Heart left ventricle (tissue), 13 donors: ENCODE measurements around the gene NR5A2.

Source experiments
- POLR2A ChIP-seq, 2 donors: fragments of 450-650 bp; IDR thresholded peaks; one replicate each; pipeline ENCODE4 v1.6.1; 2017; ENCODE audit warnings: antibody characterized with exemption in 2 of 2, mild to moderate bottlenecking in 2 of 2, moderate library complexity in 2 of 2
- TF ChIP-seq, protein P1 (sequence below), 12 donors: fragments of 200-600 bp; sonication (generic) in 4 of 12; IDR thresholded peaks; one replicate each; pipeline versions ENCODE4 v1.5.0 to v1.8.0; 2018 to 2022; ENCODE audit warnings: antibody characterized with exemption in 12 of 12, mild to moderate bottlenecking in 5 of 12
- donor health status: ischemic (EF 13 %, LVEDD 7.1; RV severe dilation, severe dysfunction).
- donor health status: DM: no; HTN: yes; CAD: no.
- donor health status: DM: no; HTN: no; CAD: no.
- donor health status: ischemic (EF 25% LVEDD 6.9; RV normal size, moderate dysfunction).
- donor health status: ischemic (EF 25% LVEDD 5.7; RV mildly dilated, moderate dysfunction).
- donor health status: ischemic (EF 35%, LVEDD 5.7; RV mildly dilated, moderate dysfunction).
- donor health status: nonischemic (EF 11% LVEDD 7.7; RV severe dilation, severe dysfunction).
- donor health status: DM: yes; HTN: yes; CAD: no.
- donor health status: PGD.
- donor health status: ischemic (EF 29% LVEDD 5.4; RV normal size, mild dysfunction).
- donor health status: nonischemic (EF 23%, LVEDD 6.1; RV moderate dilation, normal function).

DNA sequence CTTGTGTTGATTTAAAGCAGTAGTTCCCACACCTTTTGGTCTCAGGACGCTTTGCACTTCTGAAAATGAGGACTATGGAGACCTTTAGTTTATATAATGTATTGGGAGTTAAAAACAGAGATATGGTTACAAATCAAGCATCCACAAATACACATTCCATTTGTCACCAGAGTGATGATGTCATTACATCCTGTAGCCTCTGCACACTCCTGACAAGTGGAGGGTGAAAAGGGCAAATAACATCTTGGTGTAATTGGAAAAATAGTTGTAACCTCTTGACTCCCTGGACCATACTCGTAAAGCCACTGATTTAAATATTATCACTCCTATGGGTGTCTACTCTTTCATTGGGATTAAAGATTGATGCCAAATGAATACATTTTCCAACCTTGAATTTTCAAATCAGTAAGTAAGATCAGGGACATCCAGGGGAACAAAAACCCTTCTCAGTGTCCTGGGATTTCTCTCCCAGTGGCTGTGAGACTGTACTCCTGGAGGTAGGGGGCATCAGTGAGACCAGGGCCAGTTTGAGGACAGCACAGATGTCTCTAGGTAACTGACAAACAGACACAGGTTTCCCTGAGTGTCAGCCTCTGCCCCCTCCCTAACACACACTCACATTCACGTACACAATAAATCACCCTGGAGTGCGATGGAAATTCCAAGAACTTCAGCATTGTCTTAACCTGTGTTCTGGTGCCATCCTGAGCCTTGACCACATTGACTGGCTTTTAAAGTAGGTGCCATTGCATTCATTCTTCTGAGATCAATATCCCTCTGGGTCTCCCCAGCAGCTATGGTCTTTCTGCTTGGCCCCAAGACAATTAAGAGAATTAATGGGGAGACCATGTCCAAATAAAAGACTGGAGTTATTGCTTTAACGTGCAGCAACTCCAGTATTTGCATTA lies 63.0 kb downstream of the NR5A2 start:
- TF ChIP-seq POLR2A (IDR thresholded peaks at IDR 0.05), result no peak
- TF ChIP-seq, protein P1, sequence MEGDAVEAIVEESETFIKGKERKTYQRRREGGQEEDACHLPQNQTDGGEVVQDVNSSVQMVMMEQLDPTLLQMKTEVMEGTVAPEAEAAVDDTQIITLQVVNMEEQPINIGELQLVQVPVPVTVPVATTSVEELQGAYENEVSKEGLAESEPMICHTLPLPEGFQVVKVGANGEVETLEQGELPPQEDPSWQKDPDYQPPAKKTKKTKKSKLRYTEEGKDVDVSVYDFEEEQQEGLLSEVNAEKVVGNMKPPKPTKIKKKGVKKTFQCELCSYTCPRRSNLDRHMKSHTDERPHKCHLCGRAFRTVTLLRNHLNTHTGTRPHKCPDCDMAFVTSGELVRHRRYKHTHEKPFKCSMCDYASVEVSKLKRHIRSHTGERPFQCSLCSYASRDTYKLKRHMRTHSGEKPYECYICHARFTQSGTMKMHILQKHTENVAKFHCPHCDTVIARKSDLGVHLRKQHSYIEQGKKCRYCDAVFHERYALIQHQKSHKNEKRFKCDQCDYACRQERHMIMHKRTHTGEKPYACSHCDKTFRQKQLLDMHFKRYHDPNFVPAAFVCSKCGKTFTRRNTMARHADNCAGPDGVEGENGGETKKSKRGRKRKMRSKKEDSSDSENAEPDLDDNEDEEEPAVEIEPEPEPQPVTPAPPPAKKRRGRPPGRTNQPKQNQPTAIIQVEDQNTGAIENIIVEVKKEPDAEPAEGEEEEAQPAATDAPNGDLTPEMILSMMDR (IDR thresholded peaks at IDR 0.05), result peak in 3 of 12 donors; percentile 10 to 27 (median 14)
